Nephron progenitor cell (in vitro differentiated cells): Measurements from ENCODE around the gene SMIM15.
"Not testable (repeated sequence)": the region's sequence is repeated elsewhere in the genome, so short reads cannot be mapped to it uniquely, and the experiment has no call there.

ENCODE experiments used
- DNase-seq: peaks from one replicate; pipeline ENCODE4 v3.0.0; 2021
- H3K27ac Mint-ChIP-seq: 2 replicates; pipeline ENCODE4 v1.8.0; 2021; ENCODE audit warnings: mild to moderate bottlenecking, moderate library complexity, mixed read lengths
- H3K27me3 Mint-ChIP-seq: 2 replicates; pipeline ENCODE4 v1.8.0; 2021; ENCODE audit warnings: mild to moderate bottlenecking, low read depth, mixed read lengths; ENCODE audit not compliant: poor library complexity
- H3K36me3 Mint-ChIP-seq: 2 replicates; pipeline ENCODE4 v1.8.0; 2021; ENCODE audit warnings: low read depth, mixed read lengths
- H3K4me1 Mint-ChIP-seq: 2 replicates; pipeline ENCODE4 v1.8.0; 2021; ENCODE audit warnings: mixed read lengths
- H3K4me3 Mint-ChIP-seq: 2 replicates; pipeline ENCODE4 v1.8.0; 2021; ENCODE audit warnings: mild to moderate bottlenecking, moderate library complexity, mixed read lengths
- H3K9me3 Mint-ChIP-seq: 2 replicates; pipeline ENCODE4 v1.8.0; 2021; ENCODE audit warnings: mild to moderate bottlenecking, moderate library complexity, mixed read lengths
- TF ChIP-seq, protein P1 (sequence below): fragments of 200-600 bp; sonication (generic); IDR thresholded peaks from 2 replicates; pipeline ENCODE4 v1.5.0; 2021; ENCODE audit warnings: antibody characterized with exemption

SMIM15 gene

DNA sequence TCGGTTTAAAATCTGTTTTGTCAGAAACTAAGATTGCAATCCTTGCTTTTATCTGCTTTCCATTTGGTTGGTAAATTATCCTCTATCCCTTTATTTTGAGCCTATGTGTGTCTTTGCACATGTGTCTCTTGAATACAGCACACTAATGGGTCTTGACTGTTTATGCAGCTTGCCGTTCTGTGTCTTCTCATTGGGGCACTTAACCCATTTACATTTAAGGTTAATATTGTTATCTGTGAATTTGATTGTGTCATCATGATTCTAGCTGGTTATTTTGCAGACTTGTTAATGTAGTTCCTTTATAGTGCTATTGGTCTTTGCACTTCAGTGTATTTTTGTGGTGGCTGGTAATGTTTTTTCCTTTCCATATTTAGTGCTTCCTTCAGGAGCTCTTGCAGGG is 36.3 kb upstream of the SMIM15 start:
- TF ChIP-seq, protein P1, sequence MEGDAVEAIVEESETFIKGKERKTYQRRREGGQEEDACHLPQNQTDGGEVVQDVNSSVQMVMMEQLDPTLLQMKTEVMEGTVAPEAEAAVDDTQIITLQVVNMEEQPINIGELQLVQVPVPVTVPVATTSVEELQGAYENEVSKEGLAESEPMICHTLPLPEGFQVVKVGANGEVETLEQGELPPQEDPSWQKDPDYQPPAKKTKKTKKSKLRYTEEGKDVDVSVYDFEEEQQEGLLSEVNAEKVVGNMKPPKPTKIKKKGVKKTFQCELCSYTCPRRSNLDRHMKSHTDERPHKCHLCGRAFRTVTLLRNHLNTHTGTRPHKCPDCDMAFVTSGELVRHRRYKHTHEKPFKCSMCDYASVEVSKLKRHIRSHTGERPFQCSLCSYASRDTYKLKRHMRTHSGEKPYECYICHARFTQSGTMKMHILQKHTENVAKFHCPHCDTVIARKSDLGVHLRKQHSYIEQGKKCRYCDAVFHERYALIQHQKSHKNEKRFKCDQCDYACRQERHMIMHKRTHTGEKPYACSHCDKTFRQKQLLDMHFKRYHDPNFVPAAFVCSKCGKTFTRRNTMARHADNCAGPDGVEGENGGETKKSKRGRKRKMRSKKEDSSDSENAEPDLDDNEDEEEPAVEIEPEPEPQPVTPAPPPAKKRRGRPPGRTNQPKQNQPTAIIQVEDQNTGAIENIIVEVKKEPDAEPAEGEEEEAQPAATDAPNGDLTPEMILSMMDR, result no peak
- peaks cover 44% of the 10 kb centered on the region for H3K9me3 Mint-ChIP-seq
- H3K4me1 Mint-ChIP-seq, result no peaks in the 10 kb centered on the region
- no peak overlapping the region for H3K4me3 Mint-ChIP-seq
- peaks cover 5% of the 10 kb centered on the region for H3K27me3 Mint-ChIP-seq
- H3K36me3 Mint-ChIP-seq, result peaks cover 18% of the 10 kb centered on the region
- H3K27ac Mint-ChIP-seq, result no peak overlapping the region
- DNase-seq, result no peak

- peaks cover 15% of the 10 kb centered on the region for H3K9me3 Mint-ChIP-seq
- not testable (repeated sequence) for DNase-seq, H3K4me3 Mint-ChIP-seq, H3K27ac Mint-ChIP-seq, H3K36me3 Mint-ChIP-seq, H3K27me3 Mint-ChIP-seq, H3K4me1 Mint-ChIP-seq
Measured at GRCh38 chr5:61187826-61188225, 25.6 kb upstream of the SMIM15 start.

DNA sequence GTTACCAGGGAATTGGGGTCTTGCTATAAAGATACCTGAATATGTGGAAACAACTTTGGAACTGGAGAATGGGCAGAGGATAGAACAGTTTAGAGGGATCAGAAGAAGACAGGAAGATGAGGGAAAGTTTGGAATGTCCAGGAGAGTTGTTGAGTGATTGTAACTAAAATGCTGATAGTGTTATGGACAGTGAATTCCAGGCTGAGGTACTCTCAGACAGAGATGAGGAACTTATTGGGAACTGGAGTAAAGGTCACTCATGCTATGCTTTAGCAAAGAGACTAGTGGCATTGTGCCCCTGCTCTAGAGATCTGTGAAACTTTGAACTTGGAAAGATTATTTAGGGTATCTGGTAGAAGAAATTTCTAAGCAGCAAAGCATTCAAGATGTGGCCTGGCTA is 25.1 kb upstream of the SMIM15 start:
- H3K9me3 Mint-ChIP-seq, result peaks cover 11% of the 10 kb centered on the region
- not testable (repeated sequence) for H3K27ac Mint-ChIP-seq, H3K36me3 Mint-ChIP-seq, H3K4me1 Mint-ChIP-seq, H3K4me3 Mint-ChIP-seq, H3K27me3 Mint-ChIP-seq, DNase-seq

GRCh38 chr5:61186634-61187033 is 24.4 kb upstream of the SMIM15 start:
- TF ChIP-seq, protein P1, result no peak
- Mint-ChIP-seq H3K4me1 (no peaks in the 10 kb centered on the region), H3K27ac (no peak overlapping the region), H3K36me3 (no peaks in the 10 kb centered on the region), H3K27me3 (peaks cover 2% of the 10 kb centered on the region), H3K4me3 (no peak overlapping the region), H3K9me3 (peaks cover 5% of the 10 kb centered on the region)
- DNase-seq, result no peak

- Mint-ChIP-seq H3K4me1 (no peaks in the 10 kb centered on the region), H3K27ac (no peak overlapping the region), H3K27me3 (peaks cover 2% of the 10 kb centered on the region), H3K4me3 (no peak overlapping the region), H3K36me3 (no peaks in the 10 kb centered on the region), H3K9me3 (no peaks in the 10 kb centered on the region)
- no peak for DNase-seq
- TF ChIP-seq, protein P1, result no peak
Measured at GRCh38 chr5:61184708-61185107, 22.4 kb upstream of the SMIM15 start.

DNA sequence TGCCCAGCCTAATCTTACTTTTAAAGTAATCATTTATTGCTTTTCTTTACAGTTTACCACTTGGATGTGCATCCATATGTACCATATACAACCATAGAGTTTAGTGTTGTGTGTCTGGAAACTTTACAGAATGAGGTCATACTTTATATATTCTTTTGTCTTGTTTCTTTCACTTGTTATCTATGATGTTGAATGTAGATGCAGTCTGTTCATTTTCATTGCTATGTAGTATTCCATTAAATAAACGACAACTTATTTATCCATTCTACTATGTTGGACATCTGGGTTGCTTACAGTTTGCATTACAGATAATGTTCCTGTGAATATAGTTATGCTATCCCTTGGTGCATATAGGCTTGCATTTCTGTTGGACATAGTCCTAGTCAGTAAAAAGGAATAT is 21.3 kb upstream of the SMIM15 start:
- no peak for DNase-seq
- Mint-ChIP-seq H3K4me1 (no peaks in the 10 kb centered on the region), H3K27me3 (peaks cover 2% of the 10 kb centered on the region), H3K9me3 (no peaks in the 10 kb centered on the region), H3K4me3 (no peak overlapping the region), H3K27ac (no peak overlapping the region), H3K36me3 (no peaks in the 10 kb centered on the region)
- TF ChIP-seq, protein P1, result no peak

DNA sequence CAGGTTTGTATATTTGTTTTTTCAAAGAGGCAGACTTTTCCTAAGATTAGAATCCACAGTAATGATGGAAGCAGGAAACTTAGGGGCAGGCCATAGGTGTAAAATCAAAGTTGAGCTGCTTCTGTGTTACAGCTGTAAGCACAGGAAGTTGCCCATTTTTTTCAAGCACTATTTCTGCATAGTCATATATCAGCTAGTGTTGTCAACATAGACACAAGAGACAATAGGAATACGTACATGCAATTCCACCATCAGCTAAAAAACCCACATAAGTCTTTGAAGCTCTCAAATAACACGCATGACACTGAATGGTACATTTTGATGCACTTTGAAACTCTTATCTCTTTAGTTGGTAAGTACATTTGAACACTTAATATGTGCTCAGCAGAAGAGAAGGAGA is 20.2 kb upstream of the SMIM15 start:
- DNase-seq, result no peak
- Mint-ChIP-seq H3K4me3 (no peak overlapping the region), H3K27me3 (peaks cover 5% of the 10 kb centered on the region), H3K9me3 (no peaks in the 10 kb centered on the region), H3K4me1 (no peaks in the 10 kb centered on the region), H3K36me3 (no peaks in the 10 kb centered on the region), H3K27ac (no peak overlapping the region)
- TF ChIP-seq, protein P1, result no peak
